HepG2 (cell line): ENCODE measurements around the gene TBC1D20. TPM values are rescaled to one million over a fixed set of nuclear protein-coding genes. Genes with fewer than 3 reads are reported as not detected.

Experiments
- FOXO4 ChIP-seq: sonication (generic); formaldehyde crosslinking; conservative IDR thresholded peaks from 2 replicates; pipeline ENCODE4 v1.8.1; 2023; ENCODE audit warnings: missing genetic modification reagents
- NPAS2 ChIP-seq: sonication (generic); formaldehyde crosslinking; IDR thresholded peaks from 2 replicates; pipeline ENCODE4 v1.8.0; 2022; ENCODE audit warnings: mild to moderate bottlenecking, missing genetic modification reagents, borderline replicate concordance
- REXO4 ChIP-seq: sonication (generic); formaldehyde crosslinking; IDR thresholded peaks from 2 replicates; pipeline ENCODE4 v1.8.0; 2022; ENCODE audit warnings: missing genetic modification reagents, mild to moderate bottlenecking, borderline replicate concordance
- ZBED4 ChIP-seq: sonication (generic); formaldehyde crosslinking; IDR thresholded peaks from 2 replicates; pipeline ENCODE4 v1.4.0; 2020; ENCODE audit warnings: missing genetic modification reagents, borderline replicate concordance
- ZNF160 ChIP-seq: sonication (generic); formaldehyde crosslinking; IDR thresholded peaks from 2 replicates; pipeline ENCODE4 v1.8.0; 2022; ENCODE audit warnings: mild to moderate bottlenecking, inconsistent platforms, missing genetic modification reagents
- ZNF574 ChIP-seq: sonication (generic); formaldehyde crosslinking; IDR thresholded peaks from 2 replicates; pipeline ENCODE4 v1.4.0; 2020; ENCODE audit warnings: missing genetic modification reagents
- polyA plus RNA-seq, 8 experiments: library from polyadenylated mRNA; depleted of rRNA in 3 of 8; stranded (reverse) in 7 of 8; unstranded in 1 of 8; fragments of >200 nt; fragmentation: Illumina TruSeq in 4 of 8; extraction: Trizol in 4 of 8; gene quantifications; 2 replicates each; pipeline versions ENCODE4 v1.2.1 to v1.2.3, GENCODE V29; 2011 to 2016; ENCODE audit warnings: low read depth in 4 of 8, missing spikeins in 1 of 8, mixed read lengths in 1 of 8; ENCODE audit not compliant: insufficient read depth in 1 of 8
- total RNA-seq, 5 experiments: library from RNA; depleted of rRNA; stranded (reverse); fragments of >200 nt; fragmentation: Illumina TruSeq; extraction: Trizol; gene quantifications; 2 replicates each; pipeline ENCODE4 v1.2.3, GENCODE V29; 2016; ENCODE audit warnings: low read depth in 1 of 5

The TBC1D20 gene
- total and polyA plus RNA-seq, 2 of the 13 experiments (the other 11 are each of a cell fraction or from before 2014, with no cell fraction given) = 36.6 to 47.1 TPM

- 0 out of 2 replicates have a peak, but pooled peaks have one; percentile 31 for TF ChIP-seq ZBED4 (CRISPR knock-in tag)
- 0 out of 2 replicates have a peak, but pooled peaks have one; percentile 47 for TF ChIP-seq REXO4 (CRISPR knock-in tag)
- TF ChIP-seq ZNF574 (CRISPR knock-in tag) = no peak
- TF ChIP-seq NPAS2 (CRISPR knock-in tag) = no peak
- TF ChIP-seq ZNF160 = no peak
- 0 out of 2 replicates have a peak, but pooled peaks have one; percentile 21 for TF ChIP-seq FOXO4 (CRISPR knock-in tag)
Observed at GRCh38 chr20:409697-410559, 52.4 kb downstream of the TBC1D20 start (continued).
